Neutrophil (primary cell): ENCODE results near the gene NTM.

Experiments used
- H3K27ac ChIP-seq: fragments of 200-600 bp; sonication (generic); 2 replicates; pipeline ENCODE4 v1.5.1; 2016; ENCODE audit warnings: mild to moderate bottlenecking, moderate library complexity
- H3K27me3 ChIP-seq: fragments of 200-600 bp; sonication (generic); 2 replicates; pipeline ENCODE4 v1.6.0; 2016; ENCODE audit warnings: mild to moderate bottlenecking
- H3K36me3 ChIP-seq: fragments of 200-600 bp; sonication (generic); 2 replicates; pipeline ENCODE4 v1.5.1; 2017
- H3K4me1 ChIP-seq, 2 experiments: fragments of 200-600 bp in 1 of 2; sonication (generic) in 1 of 2; 1 replicate in 1 of 2; 2 replicates in 1 of 2; pipeline versions ENCODE4 v1.5.1 to v1.6.1; 2013 to 2016; ENCODE audit warnings: low read depth in 1 of 2, low read length in 1 of 2, mild to moderate bottlenecking in 1 of 2, moderate library complexity in 1 of 2; ENCODE audit not compliant: control insufficient read depth in 1 of 2, insufficient read depth in 1 of 2
- H3K4me3 ChIP-seq, 2 experiments: fragments of 200-600 bp in 1 of 2; sonication (generic) in 1 of 2; 1 replicate in 1 of 2; 2 replicates in 1 of 2; pipeline ENCODE4 v1.5.1; 2013 to 2016; ENCODE audit warnings: low read depth in 1 of 2, low read length in 1 of 2, mild to moderate bottlenecking in 1 of 2, moderate library complexity in 1 of 2
- H3K9me3 ChIP-seq: fragments of 200-600 bp; sonication (generic); 2 replicates; pipeline ENCODE4 v1.5.1; 2016
- TF ChIP-seq, protein P1 (sequence below): fragments of 200-600 bp; sonication (generic); IDR thresholded peaks from 2 replicates; pipeline ENCODE4 v1.5.1; 2016; ENCODE audit warnings: antibody characterized with exemption

The NTM gene

DNA sequence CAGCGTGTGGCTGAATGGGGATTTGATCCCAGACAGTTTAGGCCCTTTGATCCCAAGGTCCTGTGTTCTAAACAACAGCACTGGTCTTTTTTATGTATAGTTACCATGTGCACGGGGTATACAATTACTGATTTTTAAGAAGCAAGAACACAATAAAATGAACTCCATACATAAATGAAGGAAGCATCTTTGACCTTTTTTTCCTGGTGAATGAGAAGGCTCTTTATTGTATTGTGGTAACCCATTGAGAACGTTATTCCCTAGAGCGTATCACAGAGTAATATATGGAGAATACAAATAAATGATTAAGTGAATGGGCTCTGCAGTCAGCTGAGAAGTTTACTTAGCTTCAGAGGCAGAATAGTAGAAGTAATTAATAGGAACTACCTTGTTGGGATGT lies 563.6 kb downstream of the NTM start:
- Histone ChIP-seq H3K36me3 (no peaks in the 10 kb centered on the region), H3K27ac (no peak overlapping the region), H3K27me3 (peaks cover 11% of the 10 kb centered on the region), H3K4me3 (no peak overlapping the region), H3K4me1 (no peaks in the 10 kb centered on the region), H3K9me3 (no peaks in the 10 kb centered on the region)
- TF ChIP-seq, protein P1, sequence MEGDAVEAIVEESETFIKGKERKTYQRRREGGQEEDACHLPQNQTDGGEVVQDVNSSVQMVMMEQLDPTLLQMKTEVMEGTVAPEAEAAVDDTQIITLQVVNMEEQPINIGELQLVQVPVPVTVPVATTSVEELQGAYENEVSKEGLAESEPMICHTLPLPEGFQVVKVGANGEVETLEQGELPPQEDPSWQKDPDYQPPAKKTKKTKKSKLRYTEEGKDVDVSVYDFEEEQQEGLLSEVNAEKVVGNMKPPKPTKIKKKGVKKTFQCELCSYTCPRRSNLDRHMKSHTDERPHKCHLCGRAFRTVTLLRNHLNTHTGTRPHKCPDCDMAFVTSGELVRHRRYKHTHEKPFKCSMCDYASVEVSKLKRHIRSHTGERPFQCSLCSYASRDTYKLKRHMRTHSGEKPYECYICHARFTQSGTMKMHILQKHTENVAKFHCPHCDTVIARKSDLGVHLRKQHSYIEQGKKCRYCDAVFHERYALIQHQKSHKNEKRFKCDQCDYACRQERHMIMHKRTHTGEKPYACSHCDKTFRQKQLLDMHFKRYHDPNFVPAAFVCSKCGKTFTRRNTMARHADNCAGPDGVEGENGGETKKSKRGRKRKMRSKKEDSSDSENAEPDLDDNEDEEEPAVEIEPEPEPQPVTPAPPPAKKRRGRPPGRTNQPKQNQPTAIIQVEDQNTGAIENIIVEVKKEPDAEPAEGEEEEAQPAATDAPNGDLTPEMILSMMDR, result no peak

DNA sequence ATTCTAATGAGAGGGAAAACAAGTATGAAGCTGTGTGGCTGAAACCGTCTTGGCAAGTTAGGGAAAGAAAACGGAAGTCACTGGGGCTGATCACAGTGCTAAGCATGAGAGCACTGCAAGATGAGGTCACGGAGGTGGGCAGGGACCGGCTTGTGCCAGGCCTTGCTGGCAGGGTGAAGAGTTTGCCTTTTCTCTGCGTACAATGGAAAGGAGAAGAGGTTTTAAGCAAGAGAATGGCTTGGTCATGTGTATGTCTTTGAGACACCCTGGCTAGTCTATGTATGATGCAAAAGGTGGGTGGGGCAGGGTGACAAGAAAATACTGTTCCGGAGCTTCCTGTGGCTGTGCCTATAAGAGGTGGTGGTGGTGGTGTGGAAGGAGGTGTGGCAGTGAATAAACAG lies 567.9 kb downstream of the NTM start:
- H3K27me3 ChIP-seq, result peaks cover 11% of the 10 kb centered on the region
- TF ChIP-seq, protein P1, result no peak
- no peak overlapping the region for H3K27ac ChIP-seq
- H3K4me1 ChIP-seq, result no peaks in the 10 kb centered on the region
- no peak overlapping the region for H3K4me3 ChIP-seq
- H3K36me3 ChIP-seq, result no peaks in the 10 kb centered on the region
- no peaks in the 10 kb centered on the region for H3K9me3 ChIP-seq

GRCh38 chr11:131940126-131940525 lies 569.7 kb downstream of the NTM start:
- TF ChIP-seq, protein P1, result no peak
- peaks cover 2% of the 10 kb centered on the region for H3K27me3 ChIP-seq
- no peaks in the 10 kb centered on the region for H3K4me1 ChIP-seq
- no peaks in the 10 kb centered on the region for H3K9me3 ChIP-seq
- no peak overlapping the region for H3K27ac ChIP-seq
- H3K36me3 ChIP-seq, result no peaks in the 10 kb centered on the region
- H3K4me3 ChIP-seq, result no peak overlapping the region

GRCh38 chr11:131942878-131943277 lies 572.5 kb downstream of the NTM start:
- TF ChIP-seq, protein P1, result no peak
- H3K9me3 ChIP-seq, result no peaks in the 10 kb centered on the region
- no peak overlapping the region for H3K4me3 ChIP-seq

DNA sequence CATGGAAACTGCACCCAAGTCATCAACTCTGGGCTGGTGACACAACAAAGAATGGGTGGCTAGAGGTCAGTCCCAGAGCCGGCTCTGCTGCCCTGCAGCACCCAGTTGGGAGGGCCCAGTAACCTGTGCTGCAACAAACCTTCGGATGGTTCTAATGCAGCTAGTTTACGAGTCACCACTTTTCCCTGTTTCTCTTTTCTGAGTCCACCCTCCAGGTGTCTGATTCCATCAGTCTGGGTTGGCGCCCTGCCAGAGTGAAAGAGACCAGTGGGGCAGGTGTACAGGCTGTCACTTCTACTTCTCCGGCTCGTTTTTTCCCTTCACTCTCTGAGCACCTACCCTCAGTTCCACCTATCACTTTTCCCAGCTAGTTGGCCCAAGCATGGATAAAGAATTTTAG lies 572.9 kb downstream of the NTM start:
- TF ChIP-seq, protein P1, result no peak
- no peak overlapping the region for H3K4me3 ChIP-seq
- H3K27me3 ChIP-seq, result no peaks in the 10 kb centered on the region
- H3K4me1 ChIP-seq, result no peaks in the 10 kb centered on the region
- no peaks in the 10 kb centered on the region for H3K36me3 ChIP-seq
- no peaks in the 10 kb centered on the region for H3K9me3 ChIP-seq
- H3K27ac ChIP-seq, result no peak overlapping the region

More at GRCh38 chr11:131942878-131943277, 572.5 kb downstream of the NTM start:
- Histone ChIP-seq H3K27ac (no peak overlapping the region), H3K27me3 (no peaks in the 10 kb centered on the region), H3K4me1 (no peaks in the 10 kb centered on the region), H3K36me3 (no peaks in the 10 kb centered on the region)

- TF ChIP-seq, protein P1, result no peak
- Histone ChIP-seq H3K9me3 (no peaks in the 10 kb centered on the region), H3K4me1 (no peaks in the 10 kb centered on the region), H3K27me3 (no peaks in the 10 kb centered on the region), H3K36me3 (no peaks in the 10 kb centered on the region), H3K4me3 (no peak overlapping the region), H3K27ac (no peak overlapping the region)
Measured at GRCh38 chr11:131944736-131945135, 574.3 kb downstream of the NTM start.
